Kidney (tissue), 14 donors: ENCODE results near the gene MIPEP. TPM values are rescaled to one million over a fixed set of nuclear protein-coding genes. Genes with fewer than 3 reads are reported as not detected.
"Not testable (repeated sequence)": the region's sequence is repeated elsewhere in the genome, so short reads cannot be mapped to it uniquely, and the experiment has no call there.

Experiments used
- DNase-seq, 5 donors: peaks; one replicate each; pipeline ENCODE4 v3.0.0-alpha.2; 2013 to 2020
- FAIRE-seq: peaks from 2 replicates; lab custom pipeline; 2012; peaks lifted over from hg19 to GRCh38; lab: Jason Lieb, UNC
- H3K27ac ChIP-seq, 2 donors: one replicate each; pipeline ENCODE4 v1.7.0; 2013; ENCODE audit warnings: low read depth in 2 of 2, low read length in 2 of 2, inconsistent platforms in 1 of 2
- H3K27me3 ChIP-seq: one replicate; pipeline ENCODE4 v1.7.1; 2013; ENCODE audit warnings: low read length, inconsistent platforms; ENCODE audit not compliant: control insufficient read depth, insufficient read depth
- H3K36me3 ChIP-seq, 3 donors: one replicate each; pipeline versions ENCODE4 v1.7.0 to v1.7.1; 2013; ENCODE audit warnings: low read length in 3 of 3, control low read depth in 1 of 3, inconsistent platforms in 1 of 3; ENCODE audit not compliant: insufficient read depth in 3 of 3, control insufficient read depth in 2 of 3
- H3K4me1 ChIP-seq, 3 donors: one replicate each; pipeline versions ENCODE4 v1.7.0 to v1.7.1; 2013; ENCODE audit warnings: low read length in 3 of 3, inconsistent platforms in 1 of 3, low read depth in 1 of 3; ENCODE audit not compliant: control insufficient read depth in 2 of 3, insufficient read depth in 2 of 3
- H3K4me3 ChIP-seq, 3 donors: one replicate each; pipeline versions ENCODE4 v1.7.0 to v1.8.1; 2013; ENCODE audit warnings: low read length in 3 of 3, control low read depth in 1 of 3, inconsistent platforms in 1 of 3
- H3K9ac ChIP-seq, 3 donors: one replicate each; pipeline versions ENCODE4 v1.7.0 to v1.7.1; 2013; ENCODE audit warnings: low read length in 3 of 3, control low read depth in 1 of 3, inconsistent platforms in 1 of 3
- H3K9me3 ChIP-seq, 3 donors: one replicate each; pipeline versions ENCODE4 v1.7.0 to v1.7.1; 2013; ENCODE audit warnings: low read length in 3 of 3, control low read depth in 1 of 3, inconsistent platforms in 1 of 3; ENCODE audit not compliant: control insufficient read depth in 2 of 3, insufficient read depth in 1 of 3
- CTCF ChIP-seq: IDR thresholded peaks from 3 replicates; pipeline ENCODE4 v1.5.1; 2012; ENCODE audit warnings: mild to moderate bottlenecking, moderate library complexity, borderline replicate concordance; ENCODE audit not compliant: insufficient read depth; ENCODE audit errors: extremely low read depth
- intact Hi-C: fragments of 100-400 bp; cut with DNase I; formaldehyde crosslinking; loops from one replicate; pipeline ENCODE4 v1.11.1; 2022
- polyA plus RNA-seq: library from polyadenylated mRNA; stranded (reverse); fragments of 350-450 nt; fragmentation: Illumina TruSeq; extraction: RNeasy Lipid Tissue Mini Kit (QIAGEN cat#74804); gene quantifications from one replicate; pipeline ENCODE4 v1.2.3, GENCODE V29; 2014; ENCODE audit warnings: low read depth, low replicate concordance; ENCODE audit not compliant: insufficient read depth
- total RNA-seq: library from RNA; stranded (reverse); fragmentation: NEBNext Ultra II Directional; extraction: Animal tissue kit (Norgen Biotek cat#: 25700); gene quantifications from one replicate; pipeline ENCODE4 v1.2.1, GENCODE V29; 2021
- donor health status: control.
- donor health status: control.
- donor health status: control.
- donor health status: control.
- donor health status: control.
- donor health status: DM: yes; HTN: yes; CAD: no.
- donor health status: Normal renal cell carcinoma (clear cell type).

MIPEP gene
- total and polyA plus RNA-seq, 2 donors from 2014 or later, result 29.1 to 46.8 TPM

- H3K36me3 ChIP-seq, result peaks cover 2 to 15% (median 13%) of the 10 kb centered on the region in 3 donors
- no peak overlapping the region for H3K9ac ChIP-seq
- no peak for FAIRE-seq
- H3K4me1 ChIP-seq, result peaks cover 0 to 6% (median 0%) of the 10 kb centered on the region in 3 donors
- H3K27me3 ChIP-seq, result no peaks in the 10 kb centered on the region
- no peak for DNase-seq
- H3K4me3 ChIP-seq, result no peak overlapping the region
- no peak overlapping the region for H3K27ac ChIP-seq
- intact Hi-C loops, result no loop called here
- H3K9me3 ChIP-seq, result no peaks in the 10 kb centered on the region
- no peak for TF ChIP-seq CTCF
Observed at GRCh38 chr13:23883255-23883654, 5.9 kb downstream of the MIPEP start.

- peaks cover 2 to 17% (median 13%) of the 10 kb centered on the region in 3 donors for H3K36me3 ChIP-seq
- H3K27ac ChIP-seq, H3K27me3 ChIP-seq, intact Hi-C loops, FAIRE-seq, H3K4me3 ChIP-seq, H3K9me3 ChIP-seq, H3K9ac ChIP-seq, H3K4me1 ChIP-seq, DNase-seq: not testable (repeated sequence)
Observed at GRCh38 chr13:23881402-23881800, 7.8 kb downstream of the MIPEP start.

DNA sequence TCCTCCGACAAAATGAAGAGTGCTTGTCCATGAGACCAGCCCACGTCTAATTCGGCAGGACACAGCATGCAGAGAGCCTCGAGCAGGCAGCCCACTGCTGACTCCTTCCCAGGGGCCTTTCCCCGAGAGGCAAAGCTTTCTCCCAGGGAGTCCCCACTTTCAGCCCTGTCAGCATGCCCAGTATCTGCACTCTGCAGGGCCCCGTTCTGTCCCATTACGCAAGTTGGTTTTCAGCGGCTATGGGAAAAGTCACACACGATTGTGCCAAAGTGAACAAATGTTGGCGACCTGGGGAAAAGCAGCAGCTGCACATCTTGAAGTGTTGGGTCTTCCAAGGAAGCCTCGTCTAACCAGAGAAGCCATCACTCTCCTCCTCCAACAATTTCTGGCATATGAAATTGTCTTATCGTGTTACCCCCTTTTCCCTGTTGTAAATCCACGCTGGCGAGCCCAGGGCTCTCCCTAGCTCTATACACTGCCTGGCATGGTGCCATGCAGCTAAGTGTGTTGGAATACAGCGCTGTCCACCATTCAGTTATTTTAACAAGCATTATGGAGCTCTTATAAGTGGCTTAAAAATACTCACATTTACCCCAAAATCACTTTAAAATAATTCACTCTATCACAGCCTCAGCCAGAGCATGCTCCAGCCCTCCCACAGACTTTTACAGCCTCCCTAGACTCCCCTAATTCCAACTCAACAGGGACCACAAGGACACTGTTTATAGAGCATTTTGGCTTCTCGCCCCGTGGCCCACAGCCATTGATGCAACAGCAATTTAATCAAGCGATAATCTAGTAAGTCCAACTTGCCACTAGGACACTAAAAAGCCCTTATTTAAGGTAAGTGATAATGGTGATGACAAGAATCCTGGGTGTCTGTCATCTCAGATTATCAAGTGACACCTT is 8.5 kb downstream of the MIPEP start:
- H3K27ac ChIP-seq, H3K27me3 ChIP-seq, H3K9ac ChIP-seq, DNase-seq, intact Hi-C loops, H3K9me3 ChIP-seq, FAIRE-seq, H3K4me1 ChIP-seq, H3K4me3 ChIP-seq: not testable (repeated sequence)
- H3K36me3 ChIP-seq, result peaks cover 2 to 17% (median 13%) of the 10 kb centered on the region in 3 donors

- intact Hi-C loops, result loop anchor here (10.0 kb wide), 1 partner anchor 412 kb away; no protein-coding TSS in a partner anchor
- Histone ChIP-seq H3K27ac (no peak overlapping the region), H3K4me1 (no peaks in the 10 kb centered on the region), H3K36me3 (peaks cover 2 to 12% (median 6%) of the 10 kb centered on the region in 3 donors), H3K9me3 (no peaks in the 10 kb centered on the region), H3K27me3 (no peaks in the 10 kb centered on the region), H3K9ac (no peak overlapping the region), H3K4me3 (no peak overlapping the region)
- FAIRE-seq (no peak), DNase-seq (peak in 2 of 5 donors; percentile 56 to 68)
- no peak for TF ChIP-seq CTCF
Observed at GRCh38 chr13:23877286-23877685, 11.9 kb downstream of the MIPEP start.
